GM21529 (cell line): Measurements from ENCODE around the gene GMEB2.
"Not testable (repeated sequence)": the region's sequence is repeated elsewhere in the genome, so short reads cannot be mapped to it uniquely, and the experiment has no call there.

Experiments used
- ATAC-seq: cut with Tn5 transposase; IDR thresholded peaks from one replicate; pipeline ENCODE4 v1.9.1; 2021; ENCODE audit not compliant: unreplicated experiment

The GMEB2 gene

DNA sequence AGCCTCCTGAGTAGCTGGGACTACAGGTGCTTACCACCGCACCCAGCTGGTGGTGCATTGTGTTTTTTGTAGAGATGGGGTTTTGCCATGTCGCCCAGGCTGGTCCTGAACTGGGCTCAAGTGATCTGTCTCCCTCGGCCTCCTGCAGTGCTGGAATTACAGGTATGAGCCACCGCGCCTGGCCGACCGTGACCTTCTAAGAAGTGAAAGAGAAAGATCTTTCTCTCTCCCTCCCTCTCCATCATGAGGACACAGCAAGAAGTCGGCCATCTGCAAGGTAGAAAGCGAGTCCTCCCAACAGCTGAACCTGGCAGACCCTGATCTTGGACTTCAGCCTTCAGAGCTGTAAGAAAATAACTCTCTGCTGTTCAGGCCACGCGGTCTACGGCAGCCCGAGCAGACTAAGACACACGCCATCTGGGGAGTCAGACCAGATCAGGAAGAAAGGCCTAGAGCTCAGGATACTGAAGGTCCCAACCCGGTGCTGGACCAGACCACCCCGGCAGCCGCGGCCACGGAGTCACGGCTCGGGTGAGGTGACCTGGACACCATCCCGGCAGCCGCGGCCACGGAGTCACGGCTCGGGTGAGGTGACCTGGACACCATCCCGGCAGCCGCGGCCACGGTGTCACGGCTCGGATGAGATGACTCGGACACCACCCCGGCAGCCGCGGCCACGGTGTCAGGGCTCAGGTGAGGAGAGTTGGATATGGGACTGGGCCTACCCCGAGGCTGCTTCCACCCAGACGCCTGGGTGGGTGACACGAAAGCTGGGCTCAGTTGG is 9.6 kb downstream of the GMEB2 start:
- ATAC-seq: no peak

DNA sequence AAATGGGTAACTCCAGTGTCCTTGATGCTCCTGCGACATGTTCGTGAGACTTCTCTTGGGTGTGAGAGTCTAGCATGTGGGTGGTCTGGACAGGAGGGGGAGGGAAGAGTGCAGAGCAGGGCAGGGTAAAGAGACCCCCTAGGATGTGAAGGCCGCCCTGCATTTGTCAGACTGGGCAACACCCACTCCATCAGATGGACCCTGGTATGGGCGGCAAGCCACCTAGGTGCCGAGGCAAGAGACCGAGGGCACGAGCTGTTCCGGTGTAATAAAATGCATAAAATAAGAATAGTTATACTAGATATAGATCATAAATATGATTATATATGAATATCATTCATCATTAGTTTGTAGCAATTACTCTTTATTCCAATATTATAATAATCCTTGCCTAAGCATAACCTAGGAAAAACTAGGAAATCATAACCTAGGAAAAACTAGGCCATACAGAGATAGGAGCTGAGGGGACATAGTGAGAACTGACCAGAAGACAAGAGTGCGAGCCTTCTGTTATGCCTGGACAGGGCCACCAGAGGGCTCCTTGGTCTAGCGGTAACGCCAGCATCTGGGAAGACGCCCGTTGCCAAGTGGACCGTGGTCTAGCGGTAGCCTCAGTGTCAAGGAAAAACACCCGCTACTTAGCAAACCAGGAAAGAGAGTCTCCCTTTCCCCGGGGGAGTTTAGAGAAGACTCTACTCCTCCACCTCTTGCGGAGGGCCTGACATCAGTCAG is 12.9 kb downstream of the GMEB2 start:
- ATAC-seq: not testable (repeated sequence)

DNA sequence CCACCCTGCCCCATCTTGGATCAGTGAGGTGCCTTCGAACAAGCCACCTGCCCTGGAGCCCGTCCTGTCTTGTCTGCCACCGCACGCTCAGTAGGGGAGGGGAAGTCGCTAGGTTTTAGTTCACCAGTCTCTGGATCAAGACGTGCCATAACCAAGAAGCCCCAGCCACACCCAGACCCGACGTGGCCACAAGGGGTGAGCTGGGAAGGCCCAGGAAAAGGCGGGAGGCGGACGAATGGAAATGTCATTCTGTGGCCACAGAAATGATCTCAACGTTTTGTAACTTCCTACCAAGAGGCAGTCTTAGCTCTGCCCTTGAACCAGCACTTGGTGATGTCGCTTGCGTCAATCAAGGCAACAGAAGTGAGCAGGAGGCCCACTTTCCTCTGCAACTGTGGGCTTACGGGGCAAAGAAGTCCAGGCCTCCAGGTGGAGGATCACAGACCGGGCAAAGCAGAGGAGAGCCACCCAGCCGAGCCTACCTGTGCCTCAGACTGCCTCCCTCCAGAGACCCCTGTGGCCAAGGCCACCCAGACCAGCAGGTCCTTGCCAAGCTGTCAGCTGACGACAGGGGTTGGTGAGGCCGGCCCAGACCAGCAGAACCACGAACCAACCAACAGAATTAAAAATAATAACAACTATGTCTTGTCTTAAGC is 14.5 kb downstream of the GMEB2 start:
- no peak for ATAC-seq

DNA sequence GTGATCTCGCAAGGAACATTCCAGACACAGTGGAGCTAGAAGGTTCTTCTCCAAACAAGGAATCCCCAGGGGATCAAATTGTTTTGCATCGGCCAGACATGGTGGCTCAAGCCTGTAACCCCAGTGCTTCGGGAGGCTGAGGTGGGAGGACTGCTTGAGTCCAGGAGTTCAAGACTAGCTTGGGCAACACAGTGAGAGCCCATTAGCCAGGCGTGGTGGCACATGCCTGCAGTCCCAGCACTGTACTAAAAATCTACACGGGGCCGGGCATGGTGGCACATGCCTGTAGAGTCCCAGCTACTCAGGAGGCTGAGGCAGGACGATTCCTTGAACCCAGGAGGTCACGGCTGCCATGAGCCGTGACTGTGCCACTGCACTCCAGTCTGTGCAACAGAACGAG is 15.3 kb downstream of the GMEB2 start:
- ATAC-seq: no peak

DNA sequence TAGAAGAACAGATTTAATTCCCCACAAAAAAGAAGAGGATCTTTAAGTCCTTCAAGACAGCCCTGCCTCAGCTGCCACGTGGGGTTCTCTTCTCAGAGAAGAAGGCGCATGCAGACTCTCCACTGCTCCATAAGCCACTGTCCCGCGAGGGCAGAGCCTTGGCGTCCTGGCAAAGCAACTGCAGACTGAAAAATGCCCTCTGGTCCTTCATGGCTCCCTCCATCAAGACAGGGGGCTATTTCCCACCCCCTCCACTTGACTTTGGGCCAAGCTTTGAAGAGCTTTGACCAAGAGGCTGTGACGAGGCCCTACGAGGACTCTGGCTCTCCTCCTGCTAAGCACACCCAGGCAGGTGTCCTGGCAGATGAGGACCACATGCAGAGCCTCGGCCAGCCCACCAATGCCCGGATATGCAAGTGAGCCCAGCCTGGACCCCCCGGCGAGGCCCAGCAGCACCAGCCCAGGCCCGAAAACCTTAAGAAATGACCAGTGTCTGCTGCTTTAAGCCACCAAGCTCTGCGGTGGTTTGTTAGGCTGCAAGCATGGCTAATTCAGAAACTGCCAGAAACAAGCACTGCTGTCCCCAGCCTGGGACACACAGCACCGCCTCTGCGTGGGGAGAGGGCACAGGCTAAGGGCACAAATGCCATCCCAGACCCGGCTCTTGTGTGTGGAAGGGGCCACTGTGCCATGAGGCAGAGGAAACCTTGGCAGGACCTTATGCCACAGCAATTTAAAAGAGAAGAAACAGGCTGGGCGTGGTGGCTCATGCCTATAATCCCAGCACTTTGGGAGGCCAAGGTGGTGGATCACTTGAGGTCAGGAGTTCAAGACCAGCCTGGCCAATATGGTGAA is 16.1 kb downstream of the GMEB2 start:
- ATAC-seq: no peak

DNA sequence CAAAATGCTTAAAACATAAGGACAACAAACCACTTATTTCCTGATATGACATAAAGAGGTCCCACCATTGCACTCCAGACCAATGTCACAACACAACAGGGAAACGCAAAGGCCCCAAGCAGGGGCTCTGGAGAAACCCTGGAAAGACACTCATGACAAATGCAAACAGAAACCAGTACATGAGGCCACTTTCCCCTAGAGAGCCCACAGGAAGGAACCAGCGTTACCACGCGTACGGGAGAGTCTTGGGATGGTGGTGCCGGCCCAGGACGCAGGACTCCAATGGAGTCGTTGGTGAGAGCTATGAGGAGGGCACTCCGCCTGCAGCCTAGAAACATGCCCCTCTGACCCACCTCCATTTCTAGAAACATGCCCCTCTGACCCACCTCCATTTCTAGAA is 20.2 kb downstream of the GMEB2 start:
- no peak for ATAC-seq

DNA sequence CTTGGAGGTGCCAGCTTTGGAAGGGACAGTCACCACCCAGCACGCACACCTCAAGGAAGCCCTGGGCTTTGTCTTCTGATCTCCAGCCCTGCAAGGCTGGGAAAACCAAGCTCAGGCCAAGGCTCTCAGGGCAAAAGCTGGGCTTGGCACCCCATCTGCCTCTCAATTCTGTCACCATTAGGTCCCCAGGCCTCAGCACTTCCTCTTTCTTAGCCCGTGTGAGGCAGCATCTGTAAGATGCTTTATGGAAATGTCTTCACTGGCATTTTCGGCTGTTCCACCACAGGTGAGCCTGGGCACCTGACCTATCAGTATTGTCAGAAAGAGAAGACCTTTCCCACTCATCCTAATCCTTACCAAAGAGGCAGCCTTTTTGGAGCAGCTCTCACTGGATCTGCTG is 24.6 kb downstream of the GMEB2 start:
- ATAC-seq: no peak

DNA sequence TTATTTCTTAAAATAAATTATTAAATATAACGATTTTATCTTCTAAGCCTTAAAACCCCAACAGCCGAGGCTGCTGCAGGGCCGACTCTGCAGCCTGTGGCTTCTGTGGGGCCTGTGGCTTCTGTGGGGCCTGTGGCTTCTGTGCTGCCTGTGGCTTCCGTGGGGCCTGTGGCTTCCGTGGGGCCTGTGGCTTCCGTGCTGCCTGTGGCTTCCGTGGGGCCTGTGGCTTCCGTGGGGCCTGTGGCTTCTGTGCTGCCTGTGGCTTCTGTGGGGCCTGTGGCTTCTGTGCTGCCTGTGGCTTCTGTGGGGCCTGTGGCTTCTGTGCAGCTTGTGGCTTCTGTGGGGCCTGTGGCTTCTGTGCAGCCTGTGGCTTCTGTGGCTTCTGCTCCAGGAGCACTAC is 25.2 kb downstream of the GMEB2 start:
- ATAC-seq: not testable (repeated sequence)

DNA sequence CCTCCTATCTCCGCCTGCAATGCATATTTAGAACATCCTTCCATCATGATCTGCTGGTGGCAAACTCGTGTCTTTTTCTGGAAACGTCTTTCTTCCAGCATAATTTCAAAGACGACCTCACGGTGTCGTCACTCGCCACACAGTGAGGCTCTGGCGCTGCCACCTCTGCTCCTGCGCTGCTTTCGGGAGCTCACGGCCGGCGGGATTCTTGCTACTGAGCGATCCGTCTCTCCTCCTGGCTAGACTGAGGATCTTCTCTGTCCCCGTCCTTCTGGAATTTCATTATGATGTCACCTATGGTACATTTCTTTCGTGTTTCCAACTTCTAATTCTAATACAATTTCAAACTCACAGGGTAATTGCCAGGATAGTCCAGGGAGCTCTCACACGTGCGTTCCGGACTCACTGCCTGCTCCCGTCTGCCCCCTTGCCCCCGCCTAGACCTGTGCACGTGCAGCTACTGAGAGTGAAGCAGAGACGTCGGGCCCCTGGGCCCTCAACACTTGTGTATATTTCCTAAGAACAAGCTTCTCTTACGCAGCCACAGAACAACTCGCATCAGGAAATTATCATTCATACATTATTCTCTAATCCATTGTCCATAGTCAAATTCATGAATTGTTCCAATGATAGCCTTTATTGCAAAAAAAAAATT is 27.4 kb downstream of the GMEB2 start:
- no peak for ATAC-seq

DNA sequence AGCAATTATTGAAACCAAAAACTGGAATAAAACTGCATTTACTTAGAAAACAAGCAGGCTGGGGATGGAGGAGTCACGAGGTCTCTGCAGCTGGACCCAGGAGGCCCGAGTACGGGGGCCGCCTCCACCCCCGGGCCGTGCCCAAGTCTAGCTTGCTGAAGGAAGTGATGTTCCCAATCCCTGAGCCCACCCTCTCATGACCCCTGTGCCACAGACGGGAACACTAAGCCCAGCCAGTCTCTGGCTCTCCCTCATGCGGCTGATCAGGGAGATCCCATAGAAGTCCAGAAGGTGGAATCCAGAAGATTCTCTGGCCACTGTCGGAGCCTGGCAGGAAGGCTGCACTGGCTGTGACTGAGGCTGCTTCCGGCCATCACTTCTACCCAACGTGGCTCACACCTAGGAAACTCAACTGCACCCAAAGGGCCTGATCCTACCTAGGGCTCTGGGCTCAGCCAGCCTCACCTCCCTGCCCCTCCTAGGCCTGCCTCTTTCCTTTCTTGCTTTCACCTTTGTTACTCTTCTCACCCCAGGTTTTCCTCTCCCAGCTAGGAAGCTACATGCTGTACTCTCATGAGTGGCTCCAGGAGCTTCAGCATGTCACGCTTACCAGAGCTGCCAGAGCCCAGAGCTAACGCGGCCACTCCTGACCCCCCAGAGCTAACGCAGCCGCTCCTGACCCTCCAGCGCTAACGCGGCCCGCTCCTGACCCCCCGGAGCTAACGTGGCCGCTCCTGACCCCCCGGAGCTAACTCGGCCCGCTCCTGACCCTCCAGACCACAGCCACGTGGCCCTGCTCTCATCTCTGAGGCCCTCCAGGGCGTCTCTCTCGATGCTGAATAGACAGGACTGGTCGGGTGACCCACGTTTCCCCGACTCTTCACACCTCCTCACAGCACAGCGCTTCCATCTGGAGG is 28.2 kb downstream of the GMEB2 start:
- ATAC-seq: no peak

DNA sequence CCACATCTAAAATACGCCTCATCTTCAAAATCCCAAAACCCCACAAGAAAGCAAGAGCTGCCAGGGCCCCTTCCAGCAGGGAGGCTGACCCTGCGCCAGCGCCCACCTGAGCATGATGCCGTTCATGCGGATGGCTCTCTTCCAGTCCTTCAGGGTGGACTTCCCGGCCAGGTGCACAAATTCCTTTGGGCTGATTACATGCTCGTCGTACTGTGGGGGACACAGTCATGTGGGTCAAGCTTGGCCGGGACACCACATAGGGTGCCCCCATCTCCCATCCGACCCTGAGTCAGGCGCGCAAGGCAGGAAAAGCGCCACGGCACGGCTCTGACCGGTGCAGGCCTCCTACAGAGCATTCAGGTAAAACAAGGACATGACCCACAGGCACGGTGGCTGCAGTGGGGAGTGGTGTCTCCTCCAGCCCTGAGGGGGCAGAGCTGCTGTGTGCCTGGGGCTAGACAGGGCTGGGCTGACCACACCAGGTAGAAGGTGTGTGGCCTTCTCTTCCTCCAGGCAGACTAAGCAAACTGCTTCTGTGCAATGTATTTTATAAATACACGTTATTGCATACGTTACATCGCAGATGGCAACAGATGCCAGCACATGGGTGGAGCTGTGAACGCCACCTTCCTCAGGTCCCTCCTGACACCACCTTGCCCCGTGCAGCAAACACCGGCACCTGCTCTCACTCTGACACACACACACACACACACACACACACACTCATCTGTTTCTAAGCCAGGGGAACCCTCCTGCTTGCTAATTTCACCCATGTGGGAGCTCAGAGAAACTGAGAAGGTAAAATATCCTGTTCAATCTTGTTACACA is 29.0 kb downstream of the GMEB2 start:
- ATAC-seq: no peak

DNA sequence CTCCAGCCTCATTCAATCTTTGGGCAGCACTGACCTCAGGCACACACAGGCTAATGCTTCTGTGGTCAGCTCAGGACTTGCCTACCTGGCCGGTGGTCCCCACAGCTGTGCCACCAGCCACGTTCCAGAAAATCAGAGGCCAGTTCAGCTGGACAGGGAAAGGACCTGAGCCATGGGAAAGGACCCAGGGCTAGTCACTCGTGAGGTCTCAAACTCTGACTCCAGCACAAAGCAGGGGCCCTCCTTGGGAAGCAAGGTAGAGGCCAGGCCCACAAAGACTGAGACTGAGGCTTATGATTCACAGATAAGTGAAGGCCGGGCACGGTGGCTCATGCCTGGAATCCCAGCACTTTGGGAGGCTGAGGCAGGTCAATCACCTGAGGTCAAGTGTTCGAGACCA is 30.5 kb downstream of the GMEB2 start:
- no peak for ATAC-seq

DNA sequence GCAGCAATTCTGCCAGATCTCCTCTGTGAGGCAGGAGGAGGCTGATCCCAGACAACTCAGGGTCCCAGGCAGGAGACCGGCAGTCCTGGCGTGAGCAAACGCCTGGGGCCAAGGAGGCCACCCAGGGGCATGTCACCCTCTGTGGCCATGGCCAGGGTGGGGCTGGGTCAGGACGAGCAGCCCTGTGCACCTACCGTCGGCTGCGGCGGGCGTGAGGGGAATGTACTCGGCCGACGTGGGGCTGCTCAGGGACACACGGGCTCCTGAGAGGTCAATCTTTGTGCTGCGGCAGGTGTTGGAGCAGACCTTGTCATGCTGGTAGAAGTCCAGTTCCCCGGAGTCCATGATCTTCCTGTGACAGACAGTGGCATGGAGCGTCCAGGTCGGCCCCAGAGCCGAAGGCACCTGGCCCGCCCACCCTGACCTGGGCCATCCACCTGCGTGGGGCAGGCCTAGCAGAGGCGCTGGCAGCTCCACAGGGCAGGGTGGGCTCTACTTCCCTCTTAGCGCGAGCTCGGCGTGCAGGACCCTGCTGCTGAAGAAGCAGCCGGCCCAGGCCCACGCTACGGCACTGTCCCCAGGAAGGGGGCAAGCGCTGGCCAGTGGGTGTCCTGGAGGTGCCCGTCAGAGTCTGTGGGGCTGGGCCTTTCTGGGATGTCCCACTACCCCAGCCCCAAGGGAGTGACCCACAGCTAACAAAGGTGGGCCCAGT is 31.3 kb downstream of the GMEB2 start:
- no peak for ATAC-seq

DNA sequence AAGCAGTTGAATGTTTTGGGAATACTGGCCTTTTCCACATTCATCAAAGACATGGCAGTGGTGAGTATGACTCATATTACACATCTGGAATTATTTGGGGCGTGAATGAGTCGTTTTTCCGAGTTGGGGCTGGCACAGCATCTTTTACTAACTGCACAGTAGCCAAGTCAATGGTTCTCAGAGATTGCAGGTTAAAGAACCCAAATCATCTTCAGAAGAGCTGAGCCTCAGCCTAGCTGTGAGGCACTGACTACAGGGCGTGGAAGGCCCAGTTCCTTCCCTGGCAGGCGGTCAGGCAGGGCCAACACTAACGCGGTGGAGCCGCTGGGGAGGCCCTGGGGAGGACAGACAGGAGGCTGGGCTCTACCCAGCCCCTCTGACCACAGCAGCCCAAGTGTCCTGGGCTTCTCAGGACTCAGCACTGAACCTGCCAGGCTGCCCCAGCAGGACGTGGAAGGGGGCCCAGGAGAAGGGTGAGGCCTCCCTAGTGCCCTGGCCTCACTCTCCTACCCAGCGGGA is 32.8 kb downstream of the GMEB2 start:
- no peak for ATAC-seq

DNA sequence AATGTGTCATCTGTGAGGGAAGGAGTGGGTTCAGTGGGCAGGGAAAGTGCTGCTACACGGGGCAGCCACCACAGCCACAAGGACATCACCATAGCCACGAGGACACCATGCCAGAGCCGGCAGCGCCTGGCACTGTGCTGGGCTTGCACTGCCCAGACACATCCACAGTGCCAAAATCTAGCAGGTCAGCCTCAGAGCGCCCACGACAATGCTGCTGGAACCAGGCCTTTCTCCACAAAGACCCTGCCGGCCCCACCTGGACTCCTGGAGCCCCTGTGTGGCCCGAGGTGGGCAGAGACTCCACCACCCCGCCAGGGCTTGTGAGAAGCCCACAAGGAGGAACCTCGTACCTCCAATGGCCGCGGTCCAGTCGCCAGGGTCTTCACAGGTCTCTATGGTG is 34.2 kb downstream of the GMEB2 start:
- no peak for ATAC-seq

DNA sequence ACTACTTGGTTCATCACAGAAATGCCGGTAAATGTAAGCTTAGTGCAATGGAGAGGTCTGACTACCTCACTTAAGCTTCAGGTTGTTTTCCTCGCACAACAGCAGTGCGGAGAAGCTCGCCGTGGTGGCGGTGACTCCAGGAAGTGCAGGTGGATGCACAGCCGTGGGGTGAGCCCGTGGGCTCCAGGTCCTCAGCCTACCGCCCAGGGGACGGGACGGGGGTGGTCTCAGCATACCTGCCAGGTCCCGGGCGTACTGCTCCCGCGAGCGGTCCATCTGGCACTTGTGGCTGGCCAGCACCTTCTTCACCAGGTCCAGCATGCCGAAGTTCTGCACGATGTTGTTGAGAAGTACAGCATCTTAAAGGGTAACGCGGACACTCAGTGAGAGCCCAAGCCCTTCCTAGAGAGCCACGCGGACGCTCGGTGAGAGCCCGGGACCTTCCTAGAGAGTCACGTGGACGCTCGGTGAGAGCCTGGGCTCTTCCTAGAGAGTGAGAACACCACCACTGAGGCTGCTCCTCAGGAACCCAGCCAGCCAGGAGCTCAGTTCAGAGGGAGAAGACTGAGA is 35.0 kb downstream of the GMEB2 start:
- no peak for ATAC-seq

DNA sequence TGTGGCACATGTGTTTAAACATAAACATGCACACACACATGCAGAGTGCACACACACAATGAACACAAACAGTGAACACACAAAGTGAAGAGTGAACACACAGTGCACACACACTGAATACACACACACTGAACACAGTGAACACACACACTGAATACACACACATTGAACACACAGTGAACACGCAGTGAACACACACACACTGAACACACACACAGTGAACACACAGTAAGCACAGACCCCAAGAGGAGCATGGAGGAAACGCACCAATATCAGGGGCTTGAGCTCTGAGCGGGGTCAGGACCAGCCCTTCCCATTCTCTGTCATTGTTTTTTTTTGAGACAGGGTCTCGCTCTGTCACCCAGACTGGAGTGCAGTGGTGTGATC is 35.8 kb downstream of the GMEB2 start:
- ATAC-seq: no peak
